HUES48 (cell line): Measurements from ENCODE around the gene YY1AP1.
A peak's percentile ranks its signal among the peaks of the same experiment; 100 is the strongest.
"Not testable (repeated sequence)": the region's sequence is repeated elsewhere in the genome, so short reads cannot be mapped to it uniquely, and the experiment has no call there.

Experiments used
- H3K27ac ChIP-seq: one replicate; pipeline ENCODE4 v1.7.0; 2013; ENCODE audit warnings: low read depth, low read length, inconsistent platforms
- H3K27me3 ChIP-seq: 2 replicates; pipeline ENCODE4 v1.6.1; 2013; ENCODE audit warnings: mild to moderate bottlenecking, low read length; ENCODE audit not compliant: control insufficient read depth, insufficient read depth
- H3K36me3 ChIP-seq: 2 replicates; pipeline ENCODE4 v1.6.1; 2013; ENCODE audit warnings: low read length; ENCODE audit not compliant: control insufficient read depth, insufficient read depth
- H3K4me1 ChIP-seq: 2 replicates; pipeline ENCODE4 v1.6.1; 2013; ENCODE audit warnings: mild to moderate bottlenecking, low read length; ENCODE audit not compliant: control insufficient read depth, insufficient read depth
- H3K4me3 ChIP-seq: 2 replicates; pipeline ENCODE4 v1.5.1; 2013; ENCODE audit warnings: mild to moderate bottlenecking, low read depth, low read length
- H3K9ac ChIP-seq: 2 replicates; pipeline ENCODE4 v1.6.1; 2013; ENCODE audit warnings: mild to moderate bottlenecking, low read depth, low read length, moderate library complexity
- H3K9me3 ChIP-seq: 2 replicates; pipeline ENCODE4 v1.6.1; 2013; ENCODE audit warnings: low read length; ENCODE audit not compliant: control insufficient read depth, insufficient read depth

Gene YY1AP1

GRCh38 chr1:155711457-155711856 is 22.9 kb upstream of the YY1AP1 start:
- H3K9me3 ChIP-seq, H3K27me3 ChIP-seq, H3K4me1 ChIP-seq, H3K9ac ChIP-seq, H3K27ac ChIP-seq, H3K4me3 ChIP-seq: not testable (repeated sequence)
- H3K36me3 ChIP-seq, result peaks cover 36% of the 10 kb centered on the region

GRCh38 chr1:155709391-155709790 is 20.8 kb upstream of the YY1AP1 start:
- Histone ChIP-seq H3K9me3 (no peaks in the 10 kb centered on the region), H3K27me3 (no peaks in the 10 kb centered on the region), H3K36me3 (peaks cover 26% of the 10 kb centered on the region), H3K4me3 (no peak overlapping the region), H3K9ac (no peak overlapping the region), H3K27ac (no peak overlapping the region), H3K4me1 (no peaks in the 10 kb centered on the region)

- no peak overlapping the region for H3K4me3 ChIP-seq
- H3K27ac ChIP-seq, result no peak overlapping the region
- peaks cover 8% of the 10 kb centered on the region; the same call in 1 of the 2 replicates for H3K36me3 ChIP-seq
- H3K9me3 ChIP-seq, result no peaks in the 10 kb centered on the region
- H3K4me1 ChIP-seq, result no peaks in the 10 kb centered on the region
- H3K27me3 ChIP-seq, result no peaks in the 10 kb centered on the region
- no peak overlapping the region for H3K9ac ChIP-seq
Measured at GRCh38 chr1:155706139-155706538, 17.6 kb upstream of the YY1AP1 start.

- H3K27ac ChIP-seq, H3K9me3 ChIP-seq, H3K4me1 ChIP-seq, H3K27me3 ChIP-seq, H3K4me3 ChIP-seq, H3K36me3 ChIP-seq, H3K9ac ChIP-seq: not testable (repeated sequence)
Measured at GRCh38 chr1:155704414-155704813, 15.8 kb upstream of the YY1AP1 start.

GRCh38 chr1:155703216-155703615 is 14.6 kb upstream of the YY1AP1 start:
- no peaks in the 10 kb centered on the region for H3K36me3 ChIP-seq
- no peaks in the 10 kb centered on the region for H3K4me1 ChIP-seq
- no peak overlapping the region for H3K4me3 ChIP-seq
- H3K27ac ChIP-seq, result no peak overlapping the region
- H3K9me3 ChIP-seq, result peaks cover 10% of the 10 kb centered on the region
- no peaks in the 10 kb centered on the region for H3K27me3 ChIP-seq
- no peak overlapping the region for H3K9ac ChIP-seq

- not testable (repeated sequence) for H3K27ac ChIP-seq, H3K36me3 ChIP-seq, H3K9ac ChIP-seq, H3K9me3 ChIP-seq, H3K4me3 ChIP-seq, H3K27me3 ChIP-seq, H3K4me1 ChIP-seq
Measured at GRCh38 chr1:155701675-155702074, 13.1 kb upstream of the YY1AP1 start.

GRCh38 chr1:155699062-155699461 is 10.5 kb upstream of the YY1AP1 start:
- not testable (repeated sequence) for H3K9ac ChIP-seq, H3K9me3 ChIP-seq, H3K27me3 ChIP-seq, H3K4me1 ChIP-seq, H3K36me3 ChIP-seq, H3K4me3 ChIP-seq
- H3K27ac ChIP-seq, result peak overlapping the region; percentile 70

- no peaks in the 10 kb centered on the region; the same call in 1 of the 2 replicates for H3K4me1 ChIP-seq
- no peak overlapping the region for H3K4me3 ChIP-seq
- no peak overlapping the region for H3K9ac ChIP-seq
- H3K9me3 ChIP-seq, result peaks cover 10% of the 10 kb centered on the region
- no peaks in the 10 kb centered on the region for H3K27me3 ChIP-seq
- peak overlapping the region; percentile 70 for H3K27ac ChIP-seq
- H3K36me3 ChIP-seq, result no peaks in the 10 kb centered on the region; the same call in 1 of the 2 replicates
Measured at GRCh38 chr1:155698382-155699038, 9.9 kb upstream of the YY1AP1 start.

GRCh38 chr1:155697616-155698015 is 9.0 kb upstream of the YY1AP1 start:
- H3K27ac ChIP-seq, H3K4me1 ChIP-seq, H3K4me3 ChIP-seq, H3K9ac ChIP-seq, H3K27me3 ChIP-seq, H3K36me3 ChIP-seq, H3K9me3 ChIP-seq: not testable (repeated sequence)

GRCh38 chr1:155697046-155697445 is 8.5 kb upstream of the YY1AP1 start:
- H3K9ac ChIP-seq, result no peak overlapping the region
- peaks cover 10% of the 10 kb centered on the region for H3K9me3 ChIP-seq

GRCh38 chr1:155696524-155696923 is 8.0 kb upstream of the YY1AP1 start:
- Histone ChIP-seq H3K9me3 (peaks cover 14% of the 10 kb centered on the region), H3K4me1 (no peaks in the 10 kb centered on the region; the same call in 1 of the 2 replicates), H3K9ac (no peak overlapping the region), H3K27me3 (no peaks in the 10 kb centered on the region), H3K36me3 (peaks cover 18% of the 10 kb centered on the region), H3K27ac (no peak overlapping the region), H3K4me3 (no peak overlapping the region)

More at GRCh38 chr1:155697046-155697445, 8.5 kb upstream of the YY1AP1 start:
- Histone ChIP-seq H3K27me3 (no peaks in the 10 kb centered on the region), H3K27ac (no peak overlapping the region), H3K36me3 (peaks cover 13% of the 10 kb centered on the region), H3K4me3 (no peak overlapping the region), H3K4me1 (no peaks in the 10 kb centered on the region; the same call in 1 of the 2 replicates)
